GM12864 (cell line): ENCODE results near the gene LDLRAD4.

Source experiments
- DNase-seq: peaks from one replicate; pipeline ENCODE4 v3.0.0-alpha.2; 2011; ENCODE audit warnings: low read depth
- H3K4me3 ChIP-seq: 2 replicates; pipeline ENCODE4 v1.5.1; 2011; ENCODE audit warnings: mild to moderate bottlenecking, low read depth, low read length, control low read depth
- TF ChIP-seq, protein P1 (sequence below): IDR thresholded peaks from 2 replicates; pipeline ENCODE4 v1.5.1; 2011; ENCODE audit warnings: low read depth, mild to moderate bottlenecking, moderate library complexity, low read length, control low read depth, inconsistent platforms; ENCODE audit errors: missing control alignments

The LDLRAD4 gene

DNA sequence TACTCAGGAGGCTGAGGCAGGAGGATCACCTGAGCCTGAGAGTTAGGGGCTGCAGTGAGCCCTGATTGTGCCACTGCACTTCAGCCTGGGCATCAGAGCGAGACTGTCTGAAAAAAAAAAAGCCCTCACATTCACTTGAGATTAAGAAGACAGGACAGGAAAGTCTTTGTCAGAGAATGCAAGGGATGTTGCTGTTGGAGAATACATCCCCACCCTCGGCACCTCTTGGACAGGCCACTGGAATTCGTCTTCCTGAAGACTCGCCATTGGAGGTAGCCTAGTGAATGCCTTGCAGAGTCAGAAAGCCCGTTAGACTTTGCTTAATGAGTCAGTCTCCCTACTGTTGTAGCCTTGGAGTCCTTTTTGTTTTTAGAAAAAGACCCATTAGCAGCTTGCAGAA, 302.2 kb downstream of the LDLRAD4 start:
- H3K4me3 ChIP-seq, result no peak overlapping the region
- DNase-seq, result no peak
- TF ChIP-seq, protein P1, sequence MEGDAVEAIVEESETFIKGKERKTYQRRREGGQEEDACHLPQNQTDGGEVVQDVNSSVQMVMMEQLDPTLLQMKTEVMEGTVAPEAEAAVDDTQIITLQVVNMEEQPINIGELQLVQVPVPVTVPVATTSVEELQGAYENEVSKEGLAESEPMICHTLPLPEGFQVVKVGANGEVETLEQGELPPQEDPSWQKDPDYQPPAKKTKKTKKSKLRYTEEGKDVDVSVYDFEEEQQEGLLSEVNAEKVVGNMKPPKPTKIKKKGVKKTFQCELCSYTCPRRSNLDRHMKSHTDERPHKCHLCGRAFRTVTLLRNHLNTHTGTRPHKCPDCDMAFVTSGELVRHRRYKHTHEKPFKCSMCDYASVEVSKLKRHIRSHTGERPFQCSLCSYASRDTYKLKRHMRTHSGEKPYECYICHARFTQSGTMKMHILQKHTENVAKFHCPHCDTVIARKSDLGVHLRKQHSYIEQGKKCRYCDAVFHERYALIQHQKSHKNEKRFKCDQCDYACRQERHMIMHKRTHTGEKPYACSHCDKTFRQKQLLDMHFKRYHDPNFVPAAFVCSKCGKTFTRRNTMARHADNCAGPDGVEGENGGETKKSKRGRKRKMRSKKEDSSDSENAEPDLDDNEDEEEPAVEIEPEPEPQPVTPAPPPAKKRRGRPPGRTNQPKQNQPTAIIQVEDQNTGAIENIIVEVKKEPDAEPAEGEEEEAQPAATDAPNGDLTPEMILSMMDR, result no peak

DNA sequence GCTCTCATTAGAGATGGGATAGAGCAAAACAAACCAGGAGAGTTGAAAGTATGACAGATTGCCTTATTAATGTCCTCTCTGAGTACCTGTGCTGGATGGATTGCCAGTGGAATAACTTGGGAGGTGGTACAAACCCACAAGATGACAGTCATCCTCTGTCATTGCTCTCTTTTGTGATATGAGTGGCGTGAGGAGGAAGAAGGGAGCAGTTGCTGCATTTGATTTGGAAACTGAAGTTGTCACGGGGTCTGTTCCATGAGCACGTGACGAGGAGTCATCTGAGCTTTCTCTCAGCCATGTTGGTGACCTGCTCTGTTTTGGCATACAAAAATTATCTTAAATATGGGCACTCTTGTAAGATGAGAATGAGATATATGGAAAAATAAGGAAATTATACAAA, 302.9 kb downstream of the LDLRAD4 start:
- no peak overlapping the region for H3K4me3 ChIP-seq
- TF ChIP-seq, protein P1, result no peak
- no peak for DNase-seq

DNA sequence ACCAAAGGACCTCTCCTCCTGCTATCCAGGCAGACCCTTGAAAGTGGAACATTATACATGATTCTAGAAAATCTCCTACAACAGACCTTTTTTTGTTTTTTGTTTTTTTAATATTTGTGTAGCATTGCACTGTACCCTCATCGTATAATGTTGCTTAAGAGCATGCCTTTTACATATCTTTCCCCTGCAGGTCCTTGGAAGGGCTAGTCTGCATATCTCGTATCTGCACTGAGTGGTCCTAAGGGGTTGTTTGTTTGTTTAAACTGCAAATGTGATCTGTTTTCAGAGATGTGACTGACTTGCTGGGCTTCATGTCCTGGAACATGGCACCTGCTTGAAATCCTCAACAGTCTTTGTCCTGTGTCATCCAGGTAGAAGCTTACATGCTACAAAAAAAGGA, 303.7 kb downstream of the LDLRAD4 start:
- no peak for DNase-seq
- TF ChIP-seq, protein P1, result no peak
- no peak overlapping the region for H3K4me3 ChIP-seq

DNA sequence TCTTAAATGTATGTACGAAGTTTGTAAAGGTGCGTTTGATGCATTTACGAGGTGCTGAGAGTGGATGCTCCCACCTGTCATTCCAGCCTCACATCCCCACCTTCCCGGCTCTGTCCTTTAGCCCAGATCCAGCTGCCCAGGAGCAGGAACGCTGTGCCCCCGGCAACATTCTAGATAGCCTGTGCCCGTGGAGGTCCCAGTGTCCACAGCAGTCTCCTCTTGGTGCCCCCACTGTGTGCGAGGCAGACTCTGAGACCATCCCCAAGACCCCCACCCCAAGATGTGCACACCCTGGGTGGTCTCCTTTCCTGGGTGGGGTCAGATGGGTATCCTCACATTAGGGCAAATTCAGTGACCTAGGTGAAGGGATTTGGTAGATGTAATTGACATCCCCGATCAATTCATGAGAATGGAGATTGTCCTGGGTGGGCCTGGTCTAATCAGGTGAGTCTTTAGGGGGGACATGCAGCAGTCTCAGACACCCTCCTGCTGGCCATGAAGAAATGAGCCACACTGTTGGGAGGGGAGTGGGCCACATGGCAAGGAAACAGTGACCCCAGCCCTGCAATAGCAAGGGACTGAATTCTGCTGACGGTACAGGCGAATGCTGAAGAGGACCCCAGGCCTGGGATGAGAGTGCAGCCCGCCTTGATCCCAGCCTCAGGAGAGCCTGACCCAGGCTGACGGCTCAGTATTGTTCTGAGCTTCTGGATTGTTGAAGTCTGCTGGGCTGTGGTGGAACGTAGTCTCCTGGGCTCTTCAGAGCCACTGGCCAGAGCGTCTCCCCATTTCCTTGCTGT, 304.5 kb downstream of the LDLRAD4 start:
- TF ChIP-seq, protein P1, result no peak
- DNase-seq, result no peak
- no peak overlapping the region for H3K4me3 ChIP-seq

DNA sequence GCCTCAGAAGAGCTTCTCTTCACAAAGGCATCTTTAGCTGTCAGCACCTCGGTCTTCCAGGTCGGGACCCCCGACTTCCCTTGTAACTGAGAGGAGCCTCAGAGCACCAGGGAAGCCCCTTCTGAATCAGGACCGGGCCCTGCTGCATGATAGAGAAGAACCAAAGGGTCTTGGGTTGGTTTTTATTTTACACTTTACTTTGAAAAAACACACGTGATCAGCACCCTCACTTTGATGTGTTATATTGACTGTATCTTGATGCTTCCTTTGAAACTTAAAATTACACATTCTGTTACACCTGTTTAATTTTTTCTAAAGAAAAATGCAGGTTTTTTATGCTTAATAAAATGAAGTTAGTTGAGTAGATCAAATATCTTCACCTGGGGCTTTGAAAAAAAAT, 305.5 kb downstream of the LDLRAD4 start:
- DNase-seq, result no peak
- no peak overlapping the region for H3K4me3 ChIP-seq
- TF ChIP-seq, protein P1, result no peak

DNA sequence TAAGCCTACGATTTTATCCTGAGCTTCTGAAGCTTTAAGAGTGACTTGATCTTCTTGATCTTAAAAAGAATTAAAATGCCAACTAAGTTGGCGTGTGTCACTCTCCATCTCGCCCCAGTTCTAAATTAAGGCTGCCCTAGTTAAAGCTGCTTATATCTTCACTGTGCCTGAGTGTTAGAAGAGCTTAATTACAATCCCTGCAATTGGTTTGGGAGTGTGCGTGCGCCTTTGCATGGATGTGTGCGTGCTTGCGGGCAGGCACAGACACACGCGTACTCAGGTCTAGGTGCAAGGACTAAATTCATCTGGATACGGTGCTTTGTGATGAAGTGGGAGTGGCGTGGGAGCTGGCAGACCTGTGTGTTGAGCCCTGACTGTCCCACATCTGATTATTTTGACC, 306.3 kb downstream of the LDLRAD4 start:
- TF ChIP-seq, protein P1, result no peak
- no peak overlapping the region for H3K4me3 ChIP-seq
- no peak for DNase-seq
